ENCODE results near the gene EPB41L2. TPM values are rescaled to one million over a fixed set of nuclear protein-coding genes. Genes with fewer than 3 reads are reported as not detected.
A peak's percentile ranks its signal among the peaks of the same experiment; 100 is the strongest.

Gene EPB41L2
- total RNA-seq, 1 donor from 2014 or later: 91.8 TPM

GRCh38 chr6:130796313-130796905, 266.6 kb downstream of the EPB41L2 start:
- DNase-seq: no peak
- intact Hi-C loops (cut with micrococcal nuclease): no loop called here

GRCh38 chr6:130794738-130795137, 268.3 kb downstream of the EPB41L2 start:
- ATAC-seq (no peak), DNase-seq (no peak)
- intact Hi-C loops (cut with micrococcal nuclease): no loop called here

More at GRCh38 chr6:130796313-130796905, 266.6 kb downstream of the EPB41L2 start:
- ATAC-seq: peak; percentile 58

GRCh38 chr6:130794010-130794697, 268.9 kb downstream of the EPB41L2 start:
- ATAC-seq (no peak), DNase-seq (no peak)
- intact Hi-C loops (cut with micrococcal nuclease): no loop called here

Other genes with a start within 250 kb of the EPB41L2 start
- gene SMLR1, start 235.8 kb downstream of the EPB41L2 start, total RNA-seq: not detected
- gene AKAP7, start 72.2 kb upstream of the EPB41L2 start, total RNA-seq: 11.0 TPM